ENCODE data around the gene NANOS2.

DNA sequence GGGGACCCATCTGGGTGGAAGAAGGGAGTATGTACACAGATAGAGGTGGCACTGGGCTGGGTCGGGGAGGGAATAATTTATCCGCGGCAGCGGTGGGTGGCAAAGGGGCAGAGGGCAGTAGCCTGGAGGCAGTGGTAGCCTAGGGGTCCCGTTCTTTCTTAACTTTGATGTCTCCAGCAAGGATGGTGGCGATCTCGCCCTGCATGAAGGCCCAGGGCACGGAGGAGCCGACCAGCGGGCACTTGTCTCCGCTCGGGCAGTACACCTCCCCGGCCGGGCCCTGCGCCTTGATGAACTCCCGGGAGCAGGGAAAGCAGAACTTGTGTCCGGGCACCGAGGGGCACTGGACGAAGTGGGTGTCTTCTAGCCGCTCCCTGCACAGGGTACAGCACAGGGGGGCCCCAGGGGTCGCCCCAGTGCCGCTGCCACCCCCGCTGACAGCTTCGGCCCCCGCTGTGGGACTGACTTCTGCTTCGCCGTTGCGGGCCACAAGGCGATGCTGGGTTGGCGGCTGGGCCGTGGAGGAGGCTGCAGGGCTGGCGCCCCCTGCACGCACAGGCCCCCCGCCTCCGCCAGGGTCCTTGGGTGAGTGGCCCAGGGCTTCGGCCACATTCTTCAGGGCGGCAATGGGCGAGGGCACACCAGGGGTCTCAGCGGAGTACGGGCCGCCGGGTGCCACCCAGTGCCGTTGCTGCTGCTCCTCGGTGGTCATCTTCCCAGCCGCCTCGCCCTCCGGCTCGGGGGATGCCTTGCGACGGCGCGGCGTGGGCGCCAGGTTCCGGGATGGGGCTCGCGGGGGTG, 30.5 kb downstream of the NANOS2 start:
- TF ChIP-seq, protein P1, sequence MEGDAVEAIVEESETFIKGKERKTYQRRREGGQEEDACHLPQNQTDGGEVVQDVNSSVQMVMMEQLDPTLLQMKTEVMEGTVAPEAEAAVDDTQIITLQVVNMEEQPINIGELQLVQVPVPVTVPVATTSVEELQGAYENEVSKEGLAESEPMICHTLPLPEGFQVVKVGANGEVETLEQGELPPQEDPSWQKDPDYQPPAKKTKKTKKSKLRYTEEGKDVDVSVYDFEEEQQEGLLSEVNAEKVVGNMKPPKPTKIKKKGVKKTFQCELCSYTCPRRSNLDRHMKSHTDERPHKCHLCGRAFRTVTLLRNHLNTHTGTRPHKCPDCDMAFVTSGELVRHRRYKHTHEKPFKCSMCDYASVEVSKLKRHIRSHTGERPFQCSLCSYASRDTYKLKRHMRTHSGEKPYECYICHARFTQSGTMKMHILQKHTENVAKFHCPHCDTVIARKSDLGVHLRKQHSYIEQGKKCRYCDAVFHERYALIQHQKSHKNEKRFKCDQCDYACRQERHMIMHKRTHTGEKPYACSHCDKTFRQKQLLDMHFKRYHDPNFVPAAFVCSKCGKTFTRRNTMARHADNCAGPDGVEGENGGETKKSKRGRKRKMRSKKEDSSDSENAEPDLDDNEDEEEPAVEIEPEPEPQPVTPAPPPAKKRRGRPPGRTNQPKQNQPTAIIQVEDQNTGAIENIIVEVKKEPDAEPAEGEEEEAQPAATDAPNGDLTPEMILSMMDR (IDR thresholded peaks at IDR 0.05): no peak
- TF ChIP-seq POLR2A (IDR thresholded peaks at IDR 0.05): no peak

Measured in adrenal gland (tissue), 5 donors.